ENCODE results near the gene RAD51B.

DNA sequence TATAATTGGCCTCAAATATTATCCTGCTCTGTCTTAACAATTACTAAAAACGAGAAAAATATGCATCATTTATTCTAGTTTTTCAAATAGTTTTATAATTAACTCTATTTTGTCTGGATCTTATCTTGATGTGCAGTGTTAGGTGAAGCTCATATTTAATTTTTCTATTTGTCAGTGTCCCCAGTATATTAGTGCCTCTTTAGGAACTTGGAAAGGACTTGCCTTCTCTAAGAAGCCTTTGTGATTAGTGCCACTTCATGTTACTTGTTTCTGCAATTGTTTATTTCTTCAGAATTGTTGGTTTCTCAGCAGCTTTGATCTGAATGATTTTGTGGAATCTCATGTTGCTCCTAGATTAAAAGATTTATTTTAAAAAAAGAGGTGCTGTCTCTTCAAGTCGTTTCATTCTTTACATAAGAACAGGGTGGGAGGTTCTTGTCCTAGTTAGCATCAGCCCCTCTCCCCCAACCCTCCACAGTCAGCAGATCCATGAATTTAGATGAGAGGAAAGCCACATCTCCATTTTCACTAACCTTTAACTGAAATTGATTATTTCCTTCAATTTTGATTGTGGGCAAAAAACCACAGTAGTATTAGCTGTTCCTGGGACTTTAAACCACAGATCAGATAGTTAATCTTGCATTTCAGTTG lies 434.4 kb downstream of the RAD51B start:
- TF ChIP-seq CTCF (IDR thresholded peaks at IDR 0.05), result no peak
- no peak for TF ChIP-seq POLR2A (IDR thresholded peaks at IDR 0.05)
